Muscle layer of duodenum (tissue), 2 donors: Measurements from ENCODE around the gene ATF4.

Experiments
- H3K27ac ChIP-seq: one replicate; pipeline ENCODE4 v1.7.0; 2013; ENCODE audit warnings: mild to moderate bottlenecking, low read length
- H3K27me3 ChIP-seq: one replicate; pipeline ENCODE4 v1.7.0; 2013; ENCODE audit warnings: low read depth, mild to moderate bottlenecking, control low read depth, low read length
- H3K36me3 ChIP-seq, 2 donors: one replicate each; pipeline ENCODE4 v1.7.0; 2013; ENCODE audit warnings: low read length in 2 of 2, control low read depth in 1 of 2, mild to moderate bottlenecking in 1 of 2; ENCODE audit not compliant: insufficient read depth in 2 of 2, control insufficient read depth in 1 of 2
- H3K4me1 ChIP-seq, 2 donors: one replicate each; pipeline ENCODE4 v1.7.0; 2013; ENCODE audit warnings: low read length in 2 of 2, mild to moderate bottlenecking in 2 of 2, control low read depth in 1 of 2, moderate library complexity in 1 of 2; ENCODE audit not compliant: insufficient read depth in 2 of 2, control insufficient read depth in 1 of 2
- H3K4me3 ChIP-seq, 2 donors: one replicate each; pipeline ENCODE4 v1.7.0; 2013; ENCODE audit warnings: low read length in 2 of 2, low read depth in 1 of 2, mild to moderate bottlenecking in 1 of 2
- H3K9me3 ChIP-seq, 2 donors: one replicate each; pipeline ENCODE4 v1.7.0; 2013; ENCODE audit warnings: low read length in 2 of 2, control low read depth in 1 of 2, mild to moderate bottlenecking in 1 of 2; ENCODE audit not compliant: control insufficient read depth in 1 of 2
- donor health status: healthy.

The ATF4 gene

DNA sequence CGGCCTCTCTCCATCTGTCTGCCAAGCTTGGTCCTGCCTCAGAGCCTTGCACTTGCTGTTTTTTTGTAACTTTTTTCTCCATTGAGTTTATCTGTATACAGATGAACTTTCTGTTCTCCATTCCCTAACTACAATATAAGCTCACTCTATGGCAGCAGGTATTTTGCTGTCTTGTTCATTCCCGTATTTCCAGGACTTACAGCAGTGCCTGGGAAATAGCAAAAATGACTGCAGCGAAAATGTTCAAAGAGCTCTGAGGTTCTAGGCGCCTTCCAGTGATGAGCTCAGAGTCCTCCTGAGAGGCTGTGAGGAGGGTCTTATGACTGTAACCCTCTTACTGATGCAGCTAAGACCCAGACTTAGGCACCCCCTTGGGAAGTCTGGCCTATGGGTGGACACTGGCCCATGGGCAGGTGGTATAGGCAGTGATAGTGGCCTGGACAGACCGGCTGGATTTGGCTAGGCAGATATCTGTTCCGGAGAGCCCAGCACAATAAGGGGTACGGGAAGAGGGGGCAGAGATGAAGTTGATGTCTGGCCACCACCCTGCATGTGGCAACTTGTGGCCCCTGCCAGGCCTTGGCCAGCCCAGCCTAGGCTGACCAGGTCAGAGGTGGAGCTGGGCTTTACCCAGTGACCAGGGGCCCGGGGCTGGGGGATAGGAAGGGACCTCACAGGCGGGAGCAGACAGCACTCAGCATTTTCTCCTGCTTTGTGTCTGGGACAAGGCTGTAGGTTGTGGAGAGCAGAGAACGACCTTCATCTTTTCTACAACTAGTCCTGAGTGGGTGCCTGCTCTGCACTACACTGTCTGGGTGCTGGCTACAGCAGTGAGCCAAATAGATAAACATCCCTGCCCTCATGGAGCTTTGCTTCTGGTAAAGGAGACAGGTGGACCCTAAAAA is 4.6 kb downstream of the ATF4 start:
- no peaks in the 10 kb centered on the region for H3K27me3 ChIP-seq
- H3K36me3 ChIP-seq = peaks cover 31 to 33% of the 10 kb centered on the region in 2 donors
- H3K4me1 ChIP-seq = peaks cover 17 to 68% of the 10 kb centered on the region in 2 donors
- H3K4me3 ChIP-seq = peak overlapping the region in 1 of 2 donors; percentile 10
- H3K9me3 ChIP-seq = no peaks in the 10 kb centered on the region
- no peak overlapping the region for H3K27ac ChIP-seq

DNA sequence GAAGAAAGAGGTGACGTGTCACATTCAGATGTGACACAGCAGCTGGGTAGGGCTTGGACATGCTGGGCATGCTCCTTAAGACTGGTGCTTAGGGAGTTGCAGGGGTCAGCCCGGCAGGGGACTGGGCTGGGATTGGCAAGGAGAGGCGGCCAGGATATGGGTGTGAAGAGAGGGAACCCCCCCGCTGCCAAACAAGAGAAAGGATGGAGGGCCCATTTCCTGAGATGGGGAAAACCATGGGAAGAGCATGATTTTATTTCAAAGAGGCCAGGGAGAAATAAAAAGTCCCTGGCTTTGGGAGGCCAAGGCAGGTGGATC is 5.3 kb downstream of the ATF4 start:
- Histone ChIP-seq H3K9me3 (no peaks in the 10 kb centered on the region), H3K4me1 (peaks cover 17 to 75% of the 10 kb centered on the region in 2 donors), H3K27ac (no peak overlapping the region), H3K36me3 (peaks cover 30 to 34% of the 10 kb centered on the region in 2 donors), H3K4me3 (no peak overlapping the region), H3K27me3 (no peaks in the 10 kb centered on the region)

DNA sequence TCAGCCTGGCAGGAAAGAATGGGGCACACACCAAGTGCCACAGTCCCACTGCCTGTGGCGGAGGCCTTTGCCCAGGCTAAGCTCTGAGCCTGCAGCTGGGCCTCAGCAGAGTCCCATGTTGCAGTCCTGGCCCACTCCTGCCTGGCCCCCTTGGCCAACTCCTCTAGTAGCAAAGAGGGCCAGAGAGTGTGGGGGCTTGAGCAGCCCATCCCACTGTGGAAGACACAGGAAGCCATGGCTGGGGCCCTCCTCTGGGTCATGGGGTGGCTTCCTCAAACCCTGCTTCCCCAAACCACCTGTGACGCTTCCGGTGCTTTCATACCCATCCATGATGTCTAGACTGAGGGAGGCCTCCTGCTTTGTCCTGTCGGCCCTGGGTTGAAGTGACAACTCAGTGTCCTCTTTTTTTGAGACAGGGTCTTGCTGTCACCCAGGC is 6.4 kb downstream of the ATF4 start:
- no peaks in the 10 kb centered on the region for H3K9me3 ChIP-seq
- peaks cover 23 to 27% of the 10 kb centered on the region in 2 donors for H3K36me3 ChIP-seq
- H3K27me3 ChIP-seq = no peaks in the 10 kb centered on the region
- H3K4me1 ChIP-seq = peaks cover 17 to 83% of the 10 kb centered on the region in 2 donors
- no peak overlapping the region for H3K4me3 ChIP-seq
- H3K27ac ChIP-seq = no peak overlapping the region

DNA sequence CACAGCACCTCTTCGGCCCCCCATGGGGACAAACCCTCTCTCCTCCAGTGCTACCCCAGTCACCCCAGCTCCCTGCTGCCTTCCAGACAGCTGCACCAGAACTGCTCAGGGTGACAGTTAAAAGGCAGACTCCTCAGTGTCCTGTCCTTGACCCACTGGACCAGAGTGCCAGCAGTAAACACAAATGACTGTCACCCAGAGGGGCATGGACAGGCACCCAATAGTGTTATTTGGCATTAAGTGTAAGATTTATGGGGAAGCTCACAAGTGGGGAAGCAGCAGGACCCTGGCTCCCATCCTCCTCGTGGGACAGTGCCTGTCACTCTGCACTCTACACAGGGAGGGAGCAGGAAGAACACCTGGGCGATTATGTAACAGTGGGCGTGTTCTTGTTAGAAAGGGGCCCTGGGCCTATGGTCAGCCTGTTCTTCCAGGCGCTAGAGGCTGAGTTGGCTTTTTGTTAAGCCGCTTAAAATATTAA is 7.2 kb downstream of the ATF4 start:
- Histone ChIP-seq H3K9me3 (no peaks in the 10 kb centered on the region), H3K4me1 (peaks cover 17 to 82% of the 10 kb centered on the region in 2 donors), H3K36me3 (peaks cover 19 to 22% of the 10 kb centered on the region in 2 donors), H3K4me3 (no peak overlapping the region), H3K27me3 (no peaks in the 10 kb centered on the region), H3K27ac (peak overlapping the region; percentile 5)

DNA sequence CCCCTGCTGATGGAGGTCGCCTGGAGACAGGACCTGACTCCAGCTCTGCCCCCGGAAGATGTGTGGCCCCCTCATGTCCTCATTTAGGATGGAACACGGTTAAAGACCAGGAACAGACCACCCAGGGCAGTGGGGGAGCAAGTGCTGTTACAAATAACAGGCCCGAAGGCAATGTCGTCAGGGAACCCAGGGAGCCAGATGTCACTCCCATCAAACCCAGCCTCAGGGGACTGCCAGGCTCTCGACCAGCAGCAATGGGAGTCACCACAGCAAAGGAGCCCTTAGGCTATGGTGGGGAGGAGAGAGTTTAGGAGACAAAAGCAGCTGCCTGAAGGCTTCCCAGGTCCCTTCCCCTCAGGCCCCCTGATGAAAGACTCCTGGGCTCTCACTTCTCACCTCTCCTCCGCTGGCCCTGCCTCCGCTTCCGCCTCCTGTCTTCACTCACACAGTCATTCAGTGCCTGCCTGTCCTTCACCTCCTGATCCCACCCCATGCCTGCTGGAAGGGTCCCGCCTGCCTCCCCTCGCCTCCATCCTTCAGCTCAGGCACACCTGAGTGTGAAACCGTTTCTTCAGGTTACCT is 7.8 kb downstream of the ATF4 start:
- Histone ChIP-seq H3K4me1 (peaks cover 17 to 75% of the 10 kb centered on the region in 2 donors), H3K9me3 (no peaks in the 10 kb centered on the region), H3K27me3 (no peaks in the 10 kb centered on the region), H3K27ac (peak overlapping the region; percentile 5), H3K4me3 (peak overlapping the region in 1 of 2 donors; percentile 40), H3K36me3 (peaks cover 16 to 19% of the 10 kb centered on the region in 2 donors)

DNA sequence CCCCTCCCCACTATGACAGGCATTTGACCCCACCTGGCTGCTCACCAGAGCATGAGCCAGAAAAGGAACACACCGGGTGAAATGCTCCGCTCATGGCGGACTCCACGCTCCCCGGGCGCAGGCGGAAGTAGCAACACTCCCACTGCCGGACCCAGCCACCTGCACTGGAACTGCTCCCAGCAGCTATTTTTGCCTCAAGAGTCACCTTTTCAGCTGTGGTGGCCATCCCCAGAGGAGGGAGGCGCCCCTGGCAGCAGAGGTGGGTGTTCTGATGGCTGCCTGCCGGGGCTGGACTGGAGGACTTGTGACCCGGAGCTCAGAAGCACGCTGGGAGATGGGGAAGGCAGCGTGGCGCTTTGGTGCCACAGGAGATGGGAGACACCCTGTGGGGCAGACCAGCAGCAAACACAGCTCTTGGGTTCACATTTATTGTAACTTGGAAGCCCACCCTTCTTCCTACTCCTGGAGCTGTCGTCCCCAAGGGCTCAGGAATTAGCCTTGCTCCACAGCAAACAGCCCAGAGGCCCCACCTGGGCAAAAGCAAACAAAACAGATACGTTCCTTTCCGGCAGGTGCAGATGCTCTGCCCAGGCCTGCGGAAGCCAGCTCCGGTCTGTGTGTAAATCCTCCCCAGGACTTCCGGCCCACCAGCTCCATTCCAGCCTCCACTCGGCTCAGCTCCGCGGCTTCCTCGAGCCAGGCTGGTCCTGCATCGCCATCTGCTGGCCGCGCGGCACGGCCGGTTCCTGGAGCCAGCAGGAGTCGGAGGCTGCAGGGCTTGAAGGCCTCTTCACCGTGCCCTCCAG is 8.5 kb downstream of the ATF4 start:
- H3K9me3 ChIP-seq = no peaks in the 10 kb centered on the region
- H3K36me3 ChIP-seq = peaks cover 14 to 19% of the 10 kb centered on the region in 2 donors
- peaks cover 17 to 72% of the 10 kb centered on the region in 2 donors for H3K4me1 ChIP-seq
- no peaks in the 10 kb centered on the region for H3K27me3 ChIP-seq
- peak overlapping the region; percentile 37 to 40 for H3K4me3 ChIP-seq
- peak overlapping the region; percentile 31 for H3K27ac ChIP-seq

DNA sequence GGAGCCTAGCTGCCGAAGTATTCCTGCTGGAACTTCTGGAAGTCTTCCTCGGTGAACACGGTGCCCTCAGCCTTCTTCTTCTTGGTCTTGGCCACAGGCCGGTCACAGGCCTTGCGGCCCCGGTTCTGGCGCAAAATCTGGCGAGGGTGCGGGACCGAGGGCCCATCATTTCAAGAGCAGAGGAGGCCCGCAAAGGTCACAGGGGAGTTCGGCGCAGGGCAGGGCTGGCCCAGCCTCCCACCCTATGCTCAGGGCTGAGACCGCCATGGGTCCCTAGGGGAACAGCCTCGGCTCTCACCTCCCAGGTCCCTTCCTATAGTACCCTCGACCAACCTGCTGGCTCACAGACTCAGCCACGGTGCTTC is 9.1 kb downstream of the ATF4 start:
- H3K4me1 ChIP-seq = peaks cover 17 to 69% of the 10 kb centered on the region in 2 donors
- peak overlapping the region; percentile 31 for H3K27ac ChIP-seq
- H3K4me3 ChIP-seq = peak overlapping the region; percentile 7 to 40

DNA sequence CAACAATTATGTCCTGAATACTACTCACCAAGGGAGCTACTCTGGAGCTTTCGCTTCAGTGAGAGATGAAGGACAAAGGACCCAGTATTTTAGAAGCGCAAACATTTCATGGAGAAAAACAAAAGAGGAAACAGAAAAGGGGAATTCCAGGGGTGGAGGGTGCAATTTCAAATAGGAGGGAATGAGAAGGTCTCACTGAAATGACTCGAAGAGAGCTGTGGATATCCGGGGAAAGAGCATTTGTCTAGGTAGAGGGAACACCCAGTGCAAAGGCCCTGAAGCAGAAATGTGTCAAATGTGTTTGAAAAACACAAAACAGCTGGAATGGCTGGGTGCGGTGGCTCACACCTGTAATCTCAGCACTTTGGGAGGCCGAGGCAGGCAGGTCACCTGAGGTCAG is 9.8 kb downstream of the ATF4 start:
- H3K9me3 ChIP-seq = no peaks in the 10 kb centered on the region
- peaks cover 8 to 9% of the 10 kb centered on the region in 2 donors for H3K36me3 ChIP-seq
- H3K4me3 ChIP-seq = no peak overlapping the region
- no peaks in the 10 kb centered on the region for H3K27me3 ChIP-seq
- no peak overlapping the region for H3K27ac ChIP-seq
- peaks cover 17 to 69% of the 10 kb centered on the region in 2 donors for H3K4me1 ChIP-seq

More for the DNA sequence above, 9.1 kb downstream of the ATF4 start:
- H3K27me3 ChIP-seq = no peaks in the 10 kb centered on the region
- peaks cover 10 to 13% of the 10 kb centered on the region in 2 donors for H3K36me3 ChIP-seq
- no peaks in the 10 kb centered on the region for H3K9me3 ChIP-seq

DNA sequence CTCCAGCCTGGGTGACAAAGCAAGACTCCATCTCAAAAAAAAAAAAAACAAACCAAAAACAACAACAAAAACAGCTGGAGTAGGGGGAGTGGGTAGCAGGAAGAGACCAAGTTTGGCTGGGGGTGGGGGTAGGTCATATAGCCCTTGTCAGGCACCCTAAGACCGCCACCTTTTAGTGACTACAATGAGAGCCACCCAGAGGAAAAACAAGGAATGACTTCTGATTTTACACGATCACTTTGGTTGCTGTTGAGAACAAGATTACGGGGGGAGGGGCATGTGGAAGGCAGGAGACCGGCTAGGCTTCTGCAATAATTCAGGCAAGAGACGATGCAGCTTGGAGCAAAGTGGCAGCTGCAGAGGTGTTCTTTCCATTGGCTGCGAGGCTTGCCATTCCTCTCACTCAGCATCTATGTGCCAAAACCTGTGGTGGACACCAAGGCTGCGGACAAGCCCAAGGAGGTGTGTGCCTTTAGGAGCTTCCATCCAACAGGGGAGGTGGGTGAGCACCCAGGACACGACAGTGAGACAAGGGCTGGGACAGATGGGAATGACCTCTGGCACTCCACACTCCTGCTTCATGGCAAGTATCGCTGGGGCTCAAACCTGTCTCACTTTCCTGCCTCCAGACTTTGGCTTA is 10.4 kb downstream of the ATF4 start:
- Histone ChIP-seq H3K4me3 (no peak overlapping the region), H3K4me1 (peaks cover 17 to 63% of the 10 kb centered on the region in 2 donors)

DNA sequence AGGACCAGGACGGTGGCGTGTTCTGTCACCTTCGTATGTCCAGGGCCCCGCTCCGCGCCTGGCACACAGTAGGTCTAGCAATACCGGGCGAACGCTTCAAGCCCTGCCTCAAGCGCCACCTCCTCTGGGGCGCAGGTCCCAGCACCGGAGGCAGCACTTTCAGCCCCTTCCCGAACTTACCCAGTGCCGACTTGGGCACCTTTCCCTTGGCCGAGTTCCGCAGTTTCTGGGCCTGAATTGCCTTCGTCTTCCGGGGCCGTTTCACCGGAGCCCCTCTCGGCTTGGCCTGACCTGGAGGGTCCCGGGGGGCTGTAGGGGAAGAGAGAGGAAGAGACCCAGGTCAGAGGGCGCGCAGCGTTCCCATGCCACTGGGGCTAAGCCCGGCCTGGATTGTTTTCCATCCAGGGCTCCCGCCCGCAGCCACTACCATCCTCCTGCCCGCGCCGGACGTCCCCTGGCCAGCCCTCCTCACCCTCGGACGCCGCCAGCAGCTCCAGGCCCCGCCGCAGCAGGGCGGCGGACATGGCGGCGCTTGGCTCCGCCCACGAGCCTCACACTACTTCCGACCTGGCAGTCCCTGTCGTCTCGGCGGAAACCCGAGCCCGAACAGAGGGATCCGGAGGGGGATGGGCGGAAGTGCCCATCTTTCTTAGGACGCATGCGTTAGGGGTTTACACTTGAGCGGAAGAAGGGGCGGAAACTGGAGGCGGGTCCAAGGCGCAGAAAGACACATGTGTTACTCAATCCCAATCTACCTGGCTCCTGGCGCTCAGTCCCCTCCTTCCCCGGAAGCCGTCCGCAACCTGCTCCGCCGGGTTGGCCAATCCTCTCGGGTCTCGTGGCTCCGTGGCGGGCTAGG is 12.1 kb downstream of the ATF4 start, which contains the start of gene RPS19BP1:
RPS19BP1 (minus strand) TSS at position 534 of the 859 bp plus-strand sequence; CDS start at position 524, 10 bp downstream.
- peak within 1 kb of the TSS; percentile 87 for H3K27ac ChIP-seq
- peaks cover 15 to 58% of the 10 kb centered on the region in 2 donors for H3K4me1 ChIP-seq
- H3K4me3 ChIP-seq = peak within 1 kb of the TSS; percentile 90 to 94
- H3K27me3 ChIP-seq = no peaks in the 10 kb centered on the region
- no peaks in the 10 kb centered on the region for H3K9me3 ChIP-seq
- H3K36me3 ChIP-seq = peaks cover 8 to 9% of the 10 kb centered on the region in 2 donors

More for the DNA sequence above, 10.4 kb downstream of the ATF4 start:
- no peaks in the 10 kb centered on the region for H3K9me3 ChIP-seq
- peaks cover 8 to 9% of the 10 kb centered on the region in 2 donors for H3K36me3 ChIP-seq
- H3K27me3 ChIP-seq = no peaks in the 10 kb centered on the region
- no peak overlapping the region for H3K27ac ChIP-seq
